HEK293 (cell line): ENCODE data around the gene CDK10.

Experiments used
- CTCF ChIA-PET: fragments of 350-600 bp; formaldehyde crosslinking; extraction: SDS; loops from one replicate; lab custom pipeline; 2021; ENCODE audit warnings: antibody characterized with exemption; lab: Yijun Ruan, JAX
- POLR2A ChIA-PET: fragments of 300-600 bp; formaldehyde crosslinking; extraction: SDS; loops from one replicate; lab custom pipeline; 2020; ENCODE audit warnings: antibody characterized with exemption, inconsistent platforms; lab: Yijun Ruan, JAX
- H3K27ac ChIP-seq: fragments of 200-500 bp; sonication (Bioruptor generic); 2 replicates; pipeline ENCODE4 v1.5.1; 2014; ENCODE audit warnings: low read depth, low read length, control low read depth, inconsistent platforms; ENCODE audit errors: extremely low read depth
- H3K36me3 ChIP-seq, 2 experiments: fragments of 200-500 bp in 1 of 2; sonication (Bioruptor generic) in 1 of 2; 1 replicate in 1 of 2; 2 replicates in 1 of 2; pipeline ENCODE4 v1.5.1; 2014 to 2017; ENCODE audit warnings: inconsistent platforms in 2 of 2, low read length in 2 of 2; ENCODE audit not compliant: control insufficient read depth in 2 of 2, insufficient read depth in 1 of 2
- H3K4me1 ChIP-seq: fragments of 200-500 bp; sonication (Bioruptor generic); 2 replicates; pipeline ENCODE4 v1.5.1; 2014; ENCODE audit warnings: mild to moderate bottlenecking, low read length, inconsistent platforms; ENCODE audit not compliant: control insufficient read depth, insufficient read depth
- H3K4me3 ChIP-seq: 2 replicates; pipeline ENCODE4 v1.5.1; 2011; ENCODE audit warnings: low read depth, mild to moderate bottlenecking, control low read depth, low read length, moderate library complexity
- H3K9me3 ChIP-seq: fragments of 200-500 bp; sonication (Bioruptor generic); 2 replicates; pipeline ENCODE4 v1.5.1; 2014; ENCODE audit warnings: low read depth, low read length, inconsistent platforms; ENCODE audit not compliant: control insufficient read depth, insufficient read depth
- HIC1 ChIP-seq: fragments of 450-650 bp; formaldehyde crosslinking; IDR thresholded peaks from 2 replicates; pipeline ENCODE4 v1.5.1; 2016; ENCODE audit warnings: missing biosample characterization, missing genetic modification characterization
- HOXA7 ChIP-seq: sonication (generic); formaldehyde crosslinking; IDR thresholded peaks from 2 replicates; pipeline ENCODE4 v1.8.1; 2022; ENCODE audit warnings: missing genetic modification reagents, borderline replicate concordance
- MEIS1 ChIP-seq: sonication (generic); formaldehyde crosslinking; IDR thresholded peaks from 2 replicates; pipeline ENCODE4 v1.8.1; 2022; ENCODE audit warnings: missing genetic modification reagents, mild to moderate bottlenecking, borderline replicate concordance
- REST ChIP-seq: fragments of 450-650 bp; formaldehyde crosslinking; IDR thresholded peaks from 2 replicates; pipeline ENCODE4 v1.5.1; 2016; ENCODE audit warnings: missing biosample characterization, missing genetic modification characterization
- SP2 ChIP-seq: fragments of 450-650 bp; formaldehyde crosslinking; IDR thresholded peaks from 2 replicates; pipeline ENCODE4 v1.5.1; 2016; ENCODE audit warnings: missing biosample characterization, missing genetic modification characterization
- SP7 ChIP-seq: fragments of 450-650 bp; formaldehyde crosslinking; IDR thresholded peaks from 2 replicates; pipeline ENCODE4 v1.5.1; 2016; ENCODE audit warnings: missing biosample characterization, missing genetic modification characterization
- TCF7L2 ChIP-seq: IDR thresholded peaks from 2 replicates; pipeline ENCODE4 v1.6.1; 2011; ENCODE audit warnings: low read depth, mild to moderate bottlenecking, inconsistent platforms, low read length, moderate library complexity, borderline replicate concordance
- ZBTB11 ChIP-seq: fragments of 450-650 bp; formaldehyde crosslinking; conservative IDR thresholded peaks from 2 replicates; pipeline ENCODE4 v1.5.1; 2016; ENCODE audit warnings: low read depth, missing biosample characterization, missing genetic modification characterization
- ZBTB44 ChIP-seq: fragments of 450-650 bp; IDR thresholded peaks from 2 replicates; pipeline ENCODE4 v1.5.1; 2018; ENCODE audit warnings: missing biosample characterization, mild to moderate bottlenecking, missing genetic modification characterization
- ZBTB6 ChIP-seq: fragments of 450-650 bp; formaldehyde crosslinking; IDR thresholded peaks from 2 replicates; pipeline ENCODE4 v1.5.1; 2017; ENCODE audit warnings: missing biosample characterization, missing genetic modification characterization
- ZBTB7A ChIP-seq: fragments of 450-650 bp; formaldehyde crosslinking; IDR thresholded peaks from 2 replicates; pipeline ENCODE4 v1.5.1; 2016; ENCODE audit warnings: low read depth, missing biosample characterization, missing genetic modification characterization
- ZBTB8A ChIP-seq: fragments of 450-650 bp; formaldehyde crosslinking; IDR thresholded peaks from 2 replicates; pipeline ENCODE4 v1.5.1; 2016; ENCODE audit warnings: missing biosample characterization, missing genetic modification characterization
- ZFHX2 ChIP-seq: fragments of 450-650 bp; formaldehyde crosslinking; conservative IDR thresholded peaks from 2 replicates; pipeline ENCODE4 v1.5.1; 2016; ENCODE audit warnings: missing biosample characterization, missing genetic modification characterization
- ZFP69B ChIP-seq: fragments of 450-650 bp; formaldehyde crosslinking; IDR thresholded peaks from 2 replicates; pipeline ENCODE4 v1.5.1; 2016; ENCODE audit warnings: missing biosample characterization, missing genetic modification characterization
- ZNF23 ChIP-seq: fragments of 450-650 bp; formaldehyde crosslinking; IDR thresholded peaks from 2 replicates; pipeline ENCODE4 v1.5.1; 2016; ENCODE audit warnings: missing biosample characterization, missing genetic modification characterization, borderline replicate concordance
- ZNF473 ChIP-seq: fragments of 450-650 bp; formaldehyde crosslinking; IDR thresholded peaks from 2 replicates; pipeline ENCODE4 v1.5.1; 2017; ENCODE audit warnings: missing biosample characterization, missing genetic modification characterization
- ZNF560 ChIP-seq: fragments of 450-650 bp; formaldehyde crosslinking; IDR thresholded peaks from 2 replicates; pipeline ENCODE4 v1.5.1; 2017; ENCODE audit warnings: missing biosample characterization, missing genetic modification characterization, borderline replicate concordance
- ZNF707 ChIP-seq: fragments of 450-650 bp; formaldehyde crosslinking; IDR thresholded peaks from 2 replicates; pipeline ENCODE4 v1.5.1; 2016; ENCODE audit warnings: missing biosample characterization, missing genetic modification characterization
- ZNF830 ChIP-seq: fragments of 450-650 bp; IDR thresholded peaks from 2 replicates; pipeline ENCODE4 v1.5.0; 2018; ENCODE audit warnings: missing biosample characterization, missing genetic modification characterization, low read depth, mild to moderate bottlenecking, moderate library complexity
- TF ChIP-seq, protein P1 (sequence below): fragments of 450-650 bp; formaldehyde crosslinking; IDR thresholded peaks from 2 replicates; pipeline ENCODE4 v1.5.1; 2016; ENCODE audit warnings: missing biosample characterization, missing genetic modification characterization
- TF ChIP-seq, protein P2 (sequence below): fragments of 450-650 bp; formaldehyde crosslinking; IDR thresholded peaks from 2 replicates; pipeline ENCODE4 v1.5.1; 2017; ENCODE audit warnings: missing biosample characterization, missing genetic modification characterization

The CDK10 gene

GRCh38 chr16:89721546-89722391 lies 35.3 kb downstream of the CDK10 start:
- POLR2A ChIA-PET: no interaction called here
- Histone ChIP-seq H3K36me3 (peaks cover 20 to 32% of the 10 kb centered on the region in 2 experiments; a peak in 2 of 3 replicates), H3K9me3 (no peaks in the 10 kb centered on the region), H3K4me1 (peaks cover 5% of the 10 kb centered on the region; the same call in 1 of the 2 replicates), H3K27ac (peak overlapping the region; percentile 84), H3K4me3 (peak overlapping the region; percentile 70)
- CTCF ChIA-PET: interaction anchor here (1.0 kb wide), 1 partner anchor 16 kb away, joined by 3 read pairs; no protein-coding TSS in a partner anchor
- TF ChIP-seq ZBTB7A (tag by site-specific recombination) (no peak), REST (tag by site-specific recombination) (no peak), ZNF560 (no peak), HOXA7 (CRISPR knock-in tag) (no peak), ZBTB44 (tag by site-specific recombination) (no peak), SP2 (tag by site-specific recombination) (peak; percentile 46), ZBTB11 (peak; percentile 57), TCF7L2 (no peak), ZNF707 (tag by site-specific recombination) (no peak), ZNF830 (no peak), ZNF23 (tag by site-specific recombination) (no peak), HIC1 (tag by site-specific recombination) (no peak), ZFP69B (tag by site-specific recombination) (no peak), ZBTB8A (tag by site-specific recombination) (peak; percentile 74), ZFHX2 (tag by site-specific recombination) (no peak), SP7 (tag by site-specific recombination) (no peak), MEIS1 (no peak), ZNF473 (tag by site-specific recombination) (no peak), ZBTB6 (tag by site-specific recombination) (0 out of 2 replicates have a peak, but pooled peaks have one; percentile 9)
- TF ChIP-seq, protein P1, sequence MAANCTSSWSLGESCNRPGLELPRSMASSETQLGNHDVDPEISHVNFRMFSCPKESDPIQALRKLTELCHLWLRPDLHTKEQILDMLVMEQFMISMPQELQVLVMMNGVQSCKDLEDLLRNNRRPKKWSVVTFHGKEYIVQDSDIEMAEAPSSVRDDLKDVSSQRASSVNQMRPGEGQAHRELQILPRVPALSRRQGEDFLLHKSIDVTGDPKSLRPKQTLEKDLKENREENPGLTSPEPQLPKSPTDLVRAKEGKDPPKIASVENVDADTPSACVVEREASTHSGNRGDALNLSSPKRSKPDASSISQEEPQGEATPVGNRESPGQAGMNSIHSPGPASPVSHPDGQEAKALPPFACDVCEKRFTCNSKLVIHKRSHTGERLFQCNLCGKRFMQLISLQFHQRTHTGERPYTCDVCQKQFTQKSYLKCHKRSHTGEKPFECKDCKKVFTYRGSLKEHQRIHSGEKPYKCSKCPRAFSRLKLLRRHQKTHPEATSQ (tag by site-specific recombination): no peak
- TF ChIP-seq, protein P2, sequence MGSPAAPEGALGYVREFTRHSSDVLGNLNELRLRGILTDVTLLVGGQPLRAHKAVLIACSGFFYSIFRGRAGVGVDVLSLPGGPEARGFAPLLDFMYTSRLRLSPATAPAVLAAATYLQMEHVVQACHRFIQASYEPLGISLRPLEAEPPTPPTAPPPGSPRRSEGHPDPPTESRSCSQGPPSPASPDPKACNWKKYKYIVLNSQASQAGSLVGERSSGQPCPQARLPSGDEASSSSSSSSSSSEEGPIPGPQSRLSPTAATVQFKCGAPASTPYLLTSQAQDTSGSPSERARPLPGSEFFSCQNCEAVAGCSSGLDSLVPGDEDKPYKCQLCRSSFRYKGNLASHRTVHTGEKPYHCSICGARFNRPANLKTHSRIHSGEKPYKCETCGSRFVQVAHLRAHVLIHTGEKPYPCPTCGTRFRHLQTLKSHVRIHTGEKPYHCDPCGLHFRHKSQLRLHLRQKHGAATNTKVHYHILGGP (tag by site-specific recombination): 0 out of 2 replicates have a peak, but pooled peaks have one; percentile 11
